NCI-H1930 (cell line): Measurements from ENCODE around the gene PARP12.

Experiments
- DNase-seq, 2 experiments: peaks; one replicate each; lab custom pipeline; 2025; lab: John Stamatoyannopoulos, UW

The PARP12 gene

GRCh38 chr7:139991269-139991666 is 71.5 kb downstream of the PARP12 start:
- no peak for DNase-seq

DNA sequence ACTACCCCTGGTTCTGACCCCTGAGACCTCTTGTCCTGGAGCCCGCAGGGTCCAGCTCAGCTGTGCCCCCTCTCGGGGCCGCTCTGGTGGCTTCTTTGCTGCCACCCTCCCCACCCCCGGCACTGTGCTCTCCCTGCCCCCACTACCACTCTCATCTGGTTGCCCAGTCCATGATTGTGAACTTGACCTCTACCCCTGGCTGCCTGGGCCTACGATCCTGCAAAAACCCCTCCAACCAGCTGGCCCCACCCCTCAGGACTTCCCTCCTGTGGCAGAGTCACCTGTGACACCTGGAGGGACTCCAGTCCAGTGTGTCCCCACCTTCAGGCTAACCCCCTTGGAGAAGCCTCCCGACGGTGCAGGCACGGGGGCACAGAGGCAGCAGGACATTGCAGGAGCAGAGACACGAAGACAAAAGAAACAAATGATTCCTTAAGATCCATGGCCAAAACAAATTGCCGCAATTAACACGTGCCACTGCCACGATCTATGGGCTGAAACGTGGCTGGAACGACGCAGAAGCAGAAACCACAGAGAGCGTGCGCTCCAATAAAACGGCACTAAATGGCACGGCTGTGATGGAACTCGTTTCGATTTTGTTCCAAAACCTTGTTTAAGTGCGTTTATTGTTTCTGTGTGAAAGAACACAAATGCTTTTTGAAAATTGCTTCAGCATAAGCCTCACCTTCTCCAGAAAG is 72.0 kb downstream of the PARP12 start:
- no peak for DNase-seq

GRCh38 chr7:139990142-139990535 is 72.6 kb downstream of the PARP12 start:
- DNase-seq: no peak

DNA sequence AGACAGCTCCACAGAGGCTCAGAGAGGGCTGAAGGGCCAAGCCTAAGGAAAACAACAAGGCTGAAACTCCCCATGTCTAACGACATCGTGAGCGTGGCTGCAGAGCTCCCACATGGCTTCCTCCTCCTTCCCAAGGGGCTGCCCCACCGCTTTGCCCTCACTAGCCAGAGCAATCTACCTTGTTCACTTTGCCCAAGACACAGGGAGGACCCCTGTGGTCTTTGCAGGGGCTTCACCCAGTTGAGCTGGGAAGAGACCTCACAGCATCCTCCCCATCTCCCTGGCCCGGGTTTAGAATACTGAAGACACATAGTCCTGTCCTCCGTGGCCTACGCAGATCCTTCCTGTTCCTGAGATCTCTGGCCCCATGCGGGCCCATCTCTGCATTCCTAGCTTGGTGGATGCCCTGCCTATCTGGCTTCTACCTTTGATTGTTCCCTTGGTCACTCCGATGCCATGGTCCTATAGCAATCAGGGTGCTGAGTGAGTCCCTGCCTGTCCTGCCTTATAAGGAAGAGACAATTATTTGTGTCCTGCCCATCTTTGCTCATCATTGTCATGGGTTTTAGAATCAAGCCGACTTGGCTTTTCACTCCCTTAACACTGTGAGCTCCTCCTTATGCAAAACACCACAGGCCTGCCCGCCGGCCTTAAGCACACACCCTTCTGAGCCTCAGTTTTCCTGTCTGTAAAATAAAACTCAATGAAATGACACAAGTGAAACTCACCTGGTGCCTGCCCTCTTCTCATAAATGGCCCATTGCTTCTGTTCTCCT is 73.2 kb downstream of the PARP12 start:
- DNase-seq: no peak

DNA sequence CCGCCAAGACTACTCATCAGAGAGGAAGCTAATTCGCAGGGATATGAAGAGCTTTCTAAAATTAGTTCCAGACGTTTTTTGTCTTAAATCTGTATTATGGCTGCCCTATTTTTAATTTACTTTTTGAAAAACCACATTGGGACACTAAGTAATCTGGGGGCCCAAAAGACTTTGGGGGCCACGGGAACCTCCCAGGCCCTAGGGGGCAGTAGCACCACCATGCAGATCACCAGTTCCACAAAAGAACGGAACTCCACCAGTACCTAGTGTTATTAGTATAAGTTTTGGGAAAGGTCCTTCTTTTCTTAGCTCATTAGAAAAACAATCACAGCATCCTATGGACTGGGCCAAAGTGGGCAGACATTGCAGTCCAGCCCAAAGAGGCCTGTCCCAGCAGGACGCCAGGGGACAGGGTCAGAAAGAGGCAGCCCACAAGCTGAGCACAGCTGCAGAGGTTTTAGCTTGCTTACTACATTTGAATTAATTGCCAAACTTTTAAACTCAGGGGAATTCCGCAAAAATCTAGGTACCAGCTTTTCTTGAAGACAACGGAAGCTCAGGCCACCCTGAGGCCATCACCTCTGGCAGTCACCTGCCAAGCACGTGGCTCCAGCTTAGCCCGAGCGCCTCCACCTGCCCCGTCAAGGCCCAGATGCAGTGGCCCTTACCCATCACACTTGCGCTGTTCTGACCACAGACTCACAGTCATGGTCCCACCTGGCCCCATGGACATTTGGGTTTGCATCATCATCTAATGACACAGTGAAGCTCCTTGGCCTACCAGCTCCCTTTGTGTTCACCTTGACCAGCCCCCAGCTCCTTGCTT is 74.8 kb downstream of the PARP12 start:
- no peak for DNase-seq

DNA sequence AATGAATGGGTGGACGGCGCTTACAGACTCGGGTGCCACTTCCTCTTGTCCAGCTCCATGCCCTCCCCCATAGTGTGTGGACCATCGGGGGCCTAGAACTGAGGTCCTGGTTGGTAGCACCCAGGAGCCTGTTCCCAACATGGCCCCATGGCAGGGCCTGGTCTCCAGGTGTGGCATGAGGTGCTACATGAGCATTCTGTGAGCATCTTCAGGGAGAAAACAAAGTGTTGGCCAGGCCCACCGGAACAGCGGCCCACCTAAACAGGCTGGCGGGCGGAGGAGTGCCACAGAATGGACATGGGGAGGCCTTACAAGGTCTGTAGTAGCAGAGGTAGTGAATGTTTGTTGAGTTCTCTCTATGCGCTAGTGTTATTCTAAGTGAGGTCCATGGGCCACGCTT is 76.9 kb downstream of the PARP12 start:
- DNase-seq: no peak

- DNase-seq: no peak
Measured at GRCh38 chr7:139984642-139985539, 77.9 kb downstream of the PARP12 start.

DNA sequence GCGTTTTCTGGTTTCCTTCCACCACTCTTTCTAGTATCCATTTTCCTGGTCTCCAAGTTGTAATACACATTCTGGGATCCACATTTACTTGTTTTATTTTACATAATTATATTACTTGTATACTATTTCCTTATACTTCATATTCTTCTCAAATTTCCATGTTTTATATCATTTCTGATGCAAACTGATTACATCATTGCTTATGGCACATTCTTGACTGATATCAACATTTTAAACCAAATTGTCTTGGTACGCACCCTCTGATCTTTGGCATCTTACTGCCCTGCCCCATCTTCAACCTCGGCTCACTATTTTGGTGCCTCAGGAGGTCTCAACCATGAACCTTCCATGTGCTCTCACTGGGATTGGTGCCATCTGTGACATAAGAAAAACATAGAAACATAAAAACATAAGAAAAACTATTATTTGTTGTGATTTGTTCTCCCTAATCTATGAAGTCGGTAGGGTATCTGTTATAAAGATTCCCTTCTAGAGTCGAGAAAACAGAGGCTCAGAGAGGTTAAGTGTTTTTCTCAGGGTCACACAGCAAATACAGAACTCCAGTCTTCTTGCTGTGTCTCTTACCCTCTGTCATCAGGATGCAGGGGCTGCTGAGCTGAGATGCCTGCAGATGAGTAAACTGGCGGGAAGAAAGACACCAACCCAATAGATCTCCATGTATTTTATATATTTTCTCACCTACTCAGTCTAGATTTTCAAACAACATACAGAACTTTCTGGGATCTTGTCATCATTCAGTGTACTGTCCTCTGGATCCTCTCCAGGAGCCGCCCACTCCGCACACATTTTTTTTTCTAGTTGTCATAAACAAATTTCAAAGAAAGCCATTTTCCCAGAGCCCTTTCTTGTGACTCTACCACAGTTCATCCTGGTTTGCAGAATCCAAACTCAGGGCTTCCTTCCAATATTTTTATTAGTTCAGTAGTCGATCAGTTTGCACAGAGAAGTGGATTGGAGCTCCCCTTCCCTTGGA is 79.5 kb downstream of the PARP12 start:
- DNase-seq: no peak

GRCh38 chr7:139981511-139981895 is 81.2 kb downstream of the PARP12 start:
- DNase-seq: no peak

DNA sequence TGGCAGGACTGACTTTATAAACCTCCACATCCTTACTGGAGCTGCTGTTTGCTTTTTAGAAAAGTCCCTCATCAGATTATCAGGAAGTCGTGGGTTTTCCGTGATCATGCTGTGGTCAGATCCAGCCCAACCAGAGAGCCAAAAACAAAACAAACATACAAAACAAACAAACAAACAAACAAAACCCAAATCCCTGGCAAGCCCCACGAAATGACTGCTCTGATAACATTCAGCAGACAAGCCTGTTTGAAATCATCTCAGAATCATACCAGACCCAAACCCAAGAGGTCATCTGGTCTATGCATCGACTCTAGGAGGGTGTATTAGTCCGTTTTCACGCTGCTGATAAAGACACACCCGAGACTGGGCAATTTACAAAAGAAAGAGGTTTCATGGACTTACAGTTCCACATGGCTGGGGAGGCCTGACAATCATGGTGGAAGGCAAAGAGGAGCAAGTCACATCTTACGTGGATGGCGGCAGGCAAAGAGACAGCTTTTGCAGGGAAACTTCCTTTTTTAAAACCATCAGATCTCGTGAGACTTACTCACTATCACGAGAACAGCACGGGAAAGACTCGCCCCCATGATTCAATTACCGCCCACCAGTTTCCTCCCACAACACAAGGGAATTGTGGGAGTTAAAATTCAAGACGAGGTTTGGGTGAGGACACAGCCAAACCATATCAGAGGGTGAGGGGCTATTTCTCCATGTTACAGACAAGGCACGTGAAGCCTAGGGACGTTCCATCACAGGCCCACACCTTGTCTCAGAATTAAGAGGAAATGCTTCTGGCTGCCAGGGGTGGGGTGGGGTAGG is 85.7 kb downstream of the PARP12 start:
- DNase-seq: no peak

- no peak for DNase-seq
Measured at GRCh38 chr7:139976055-139976837, 86.5 kb downstream of the PARP12 start.

DNA sequence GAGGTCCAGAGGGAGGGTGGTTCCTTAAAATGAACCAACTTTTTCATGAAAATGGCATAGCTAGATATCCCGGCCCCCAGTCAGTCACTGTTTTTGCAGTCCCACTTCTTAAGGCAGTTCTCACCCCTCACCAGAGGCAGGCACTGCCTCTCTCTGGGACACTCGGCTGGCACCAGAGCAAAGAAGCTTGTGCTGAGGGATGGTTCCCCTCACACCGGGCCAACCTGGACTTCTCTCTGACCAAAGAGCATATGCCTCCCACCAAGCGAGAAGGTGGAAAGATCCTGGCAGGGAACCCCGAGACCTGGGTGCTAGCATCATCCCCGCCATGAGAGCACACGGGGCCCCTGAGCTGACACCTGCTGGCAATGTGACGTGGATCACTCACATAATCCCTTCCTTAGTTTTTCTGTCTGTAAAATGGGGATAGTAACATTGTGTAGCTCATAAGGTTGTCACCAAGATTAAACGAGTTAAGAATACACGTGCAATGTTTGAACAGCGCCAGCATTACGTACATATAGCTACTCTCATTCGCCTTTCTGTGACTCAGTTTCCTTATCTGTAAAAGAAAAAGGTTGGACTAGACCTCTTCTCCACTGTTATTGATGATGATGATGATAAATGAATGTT is 88.5 kb downstream of the PARP12 start:
- DNase-seq: no peak
